ENCODE results near the gene PKP1.

The PKP1 gene

DNA sequence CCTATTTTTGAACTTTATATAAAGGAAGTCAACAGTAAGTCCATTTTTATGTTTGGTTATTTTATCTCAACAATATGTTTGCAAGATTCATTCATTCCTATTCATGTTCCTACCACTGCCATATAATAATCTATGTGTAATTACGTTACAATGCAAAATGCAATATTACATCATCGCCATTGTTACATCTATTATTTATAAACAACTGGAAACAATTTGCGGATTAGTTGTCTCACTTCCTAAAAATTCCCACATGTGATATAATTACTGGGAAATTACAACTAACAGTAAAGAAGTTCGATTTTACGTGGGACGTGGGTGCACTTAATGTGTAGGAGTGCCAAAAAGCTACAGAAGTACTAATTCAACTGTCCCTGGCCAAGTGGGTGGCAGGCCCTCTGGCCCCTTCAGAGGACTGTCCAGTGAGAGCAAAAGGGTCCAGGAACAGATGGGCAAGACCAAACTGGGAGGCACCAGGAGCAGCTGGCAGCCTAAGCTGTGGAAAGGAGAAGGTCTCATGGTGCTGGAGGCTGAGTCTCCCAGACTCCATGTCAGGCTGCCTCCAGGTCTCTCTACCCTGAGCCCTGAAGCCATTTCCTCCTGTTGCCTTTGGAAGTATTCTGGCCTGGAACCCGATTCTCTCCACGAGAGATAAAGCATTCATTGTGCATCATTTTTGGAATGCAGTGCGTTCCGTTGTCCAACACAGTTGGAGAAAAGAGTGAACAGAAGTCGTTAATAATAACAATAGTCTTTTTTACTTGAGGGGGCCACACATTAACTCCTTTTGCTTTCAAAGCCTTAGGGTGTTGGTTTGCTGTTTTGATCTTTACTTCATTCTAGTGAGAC is 51.2 kb downstream of the PKP1 start:
- H3K4me1 ChIP-seq: peaks cover 14% of the 10 kb centered on the region
- no peak overlapping the region for H3K27ac ChIP-seq
- H4K20me1 ChIP-seq: no peaks in the 10 kb centered on the region
- H3K36me3 ChIP-seq: no peaks in the 10 kb centered on the region
- no peaks in the 10 kb centered on the region for H3K9me3 ChIP-seq
- no peak for TF ChIP-seq Cebpa-rat (IDR thresholded peaks at IDR 0.05)
- no peak overlapping the region for H3K9ac ChIP-seq
- no peak overlapping the region for H3K4me2 ChIP-seq
- no peaks in the 10 kb centered on the region for H3K27me3 ChIP-seq
- H3K4me3 ChIP-seq: no peak overlapping the region

DNA sequence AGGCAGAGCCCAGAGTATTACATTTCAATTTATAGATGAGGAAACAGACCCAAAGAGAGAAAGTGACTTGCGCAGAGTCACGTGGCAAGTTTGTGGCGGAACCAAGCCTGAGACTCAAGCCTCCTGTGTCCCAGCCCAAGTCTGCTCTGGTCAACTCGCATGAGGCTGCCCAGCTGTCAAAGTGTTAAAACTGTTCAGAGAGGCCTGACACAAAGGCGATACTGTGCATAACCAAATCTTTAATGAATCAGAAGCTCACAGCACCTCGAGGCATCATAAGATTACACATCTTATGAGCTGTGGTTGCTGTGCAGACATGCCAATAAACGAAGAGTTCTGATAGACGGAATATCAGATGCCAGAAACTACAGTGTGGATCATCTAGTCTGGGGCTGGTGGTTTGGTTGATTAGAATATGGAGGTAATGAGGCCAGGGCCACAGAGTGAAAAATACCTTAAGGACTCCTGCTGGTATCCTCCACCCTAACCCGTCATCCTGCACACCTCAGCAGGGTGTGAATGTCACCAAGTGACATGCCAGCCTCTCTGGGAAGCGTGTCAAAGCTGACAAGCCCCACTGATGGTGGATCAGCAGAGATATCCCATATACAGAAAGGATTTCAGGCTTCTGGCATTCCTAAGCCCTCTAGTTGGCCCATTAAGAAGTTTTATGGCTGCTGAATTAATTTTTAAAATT is 52.0 kb downstream of the PKP1 start:
- no peak overlapping the region for H3K9ac ChIP-seq
- H3K4me2 ChIP-seq: no peak overlapping the region
- no peaks in the 10 kb centered on the region for H3K27me3 ChIP-seq
- no peak for TF ChIP-seq Cebpa-rat (IDR thresholded peaks at IDR 0.05)
- H3K27ac ChIP-seq: no peak overlapping the region
- no peaks in the 10 kb centered on the region for H4K20me1 ChIP-seq
- H3K4me1 ChIP-seq: peaks cover 13% of the 10 kb centered on the region
- no peaks in the 10 kb centered on the region for H3K36me3 ChIP-seq
- no peak overlapping the region for H3K4me3 ChIP-seq
- H3K9me3 ChIP-seq: no peaks in the 10 kb centered on the region

DNA sequence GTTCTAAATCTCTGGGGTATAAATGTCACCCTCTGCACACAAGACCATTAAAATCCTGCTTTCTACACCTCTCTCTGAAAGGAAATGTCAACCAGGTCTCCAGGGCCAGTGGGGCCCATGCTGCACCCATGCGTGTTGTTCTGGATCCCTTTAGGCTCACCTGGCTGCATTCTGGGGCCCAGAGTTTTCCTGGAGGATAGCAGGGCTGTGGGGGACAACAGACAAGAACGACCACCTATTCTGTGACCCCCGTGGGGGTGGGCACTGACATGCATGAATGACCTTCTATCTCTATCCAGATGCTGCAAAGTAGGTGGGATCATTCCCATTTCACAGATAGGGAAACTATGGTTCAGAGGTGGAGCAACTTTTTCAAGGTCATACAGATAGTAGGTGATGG is 52.6 kb downstream of the PKP1 start:
- no peaks in the 10 kb centered on the region for H3K27me3 ChIP-seq
- H4K20me1 ChIP-seq: no peaks in the 10 kb centered on the region
- no peaks in the 10 kb centered on the region for H3K9me3 ChIP-seq
- H3K4me1 ChIP-seq: peaks cover 8% of the 10 kb centered on the region
- no peak overlapping the region for H3K9ac ChIP-seq
- H3K36me3 ChIP-seq: no peaks in the 10 kb centered on the region
- H3K27ac ChIP-seq: no peak overlapping the region
- no peak overlapping the region for H3K4me2 ChIP-seq
- TF ChIP-seq Cebpa-rat (IDR thresholded peaks at IDR 0.05): no peak
- no peak overlapping the region for H3K4me3 ChIP-seq

DNA sequence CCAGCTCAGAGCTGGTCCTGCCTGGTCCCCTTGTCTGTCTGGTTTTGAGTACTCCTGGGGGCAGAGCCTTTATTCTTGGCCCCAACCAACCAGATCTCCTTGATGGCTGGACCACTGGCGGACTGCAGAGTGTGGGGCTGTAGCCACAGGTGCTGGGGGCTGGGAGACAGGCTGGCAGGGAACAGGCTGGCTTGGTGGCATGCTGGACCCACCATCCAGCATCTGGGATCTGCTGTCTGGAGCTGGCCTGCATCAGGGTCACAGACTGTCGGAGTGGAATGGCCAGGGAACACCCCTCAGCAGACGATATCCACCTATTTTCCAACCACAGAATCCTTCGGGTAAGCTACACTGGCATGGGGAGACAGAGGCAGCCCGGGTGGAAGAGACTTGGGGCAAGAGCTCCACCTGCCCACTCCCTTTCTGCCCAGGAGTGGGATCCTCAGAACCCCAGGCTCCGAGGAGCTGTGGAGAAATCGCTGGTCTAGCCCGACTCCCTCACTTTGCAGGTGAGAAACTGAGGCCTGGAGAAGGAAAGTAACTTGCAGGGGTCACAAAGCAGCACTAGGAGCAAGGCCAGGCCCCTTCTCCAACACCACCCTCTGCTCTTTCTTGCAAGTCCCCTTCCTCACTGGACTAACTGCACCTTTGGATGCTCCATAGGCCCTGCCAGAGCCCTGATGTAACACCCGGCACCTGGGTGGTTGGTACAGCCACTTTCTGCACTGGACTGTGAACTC is 53.6 kb downstream of the PKP1 start:
- TF ChIP-seq Cebpa-rat (IDR thresholded peaks at IDR 0.05): no peak
- Histone ChIP-seq H3K4me2 (no peak overlapping the region), H3K27ac (no peak overlapping the region), H3K36me3 (no peaks in the 10 kb centered on the region), H3K9ac (no peak overlapping the region), H3K9me3 (no peaks in the 10 kb centered on the region), H3K4me3 (no peak overlapping the region), H3K27me3 (no peaks in the 10 kb centered on the region), H4K20me1 (no peaks in the 10 kb centered on the region), H3K4me1 (no peaks in the 10 kb centered on the region; the same call in 1 of the 2 replicates)

DNA sequence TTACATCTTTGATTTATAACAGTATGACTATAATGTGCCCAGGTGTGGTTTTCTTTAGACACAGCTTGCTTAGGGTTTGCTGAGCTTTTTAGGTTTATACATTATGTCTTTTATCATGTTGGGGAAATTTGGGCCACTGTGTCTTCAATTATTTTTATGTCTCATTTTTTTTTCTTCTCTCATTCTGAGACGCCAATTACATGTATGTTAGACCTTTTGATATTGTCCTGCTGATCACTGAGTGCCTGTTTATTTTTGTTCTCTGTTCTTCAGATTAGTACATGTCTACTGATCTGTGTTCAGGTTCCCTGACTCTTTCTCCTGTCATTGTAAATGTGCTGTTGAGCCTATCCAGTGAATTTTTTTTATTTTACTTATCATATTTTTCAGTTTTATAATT is 58.1 kb downstream of the PKP1 start:
- Histone ChIP-seq H4K20me1 (no peaks in the 10 kb centered on the region), H3K27me3 (no peaks in the 10 kb centered on the region)
- no peak for TF ChIP-seq Cebpa-rat (IDR thresholded peaks at IDR 0.05)

DNA sequence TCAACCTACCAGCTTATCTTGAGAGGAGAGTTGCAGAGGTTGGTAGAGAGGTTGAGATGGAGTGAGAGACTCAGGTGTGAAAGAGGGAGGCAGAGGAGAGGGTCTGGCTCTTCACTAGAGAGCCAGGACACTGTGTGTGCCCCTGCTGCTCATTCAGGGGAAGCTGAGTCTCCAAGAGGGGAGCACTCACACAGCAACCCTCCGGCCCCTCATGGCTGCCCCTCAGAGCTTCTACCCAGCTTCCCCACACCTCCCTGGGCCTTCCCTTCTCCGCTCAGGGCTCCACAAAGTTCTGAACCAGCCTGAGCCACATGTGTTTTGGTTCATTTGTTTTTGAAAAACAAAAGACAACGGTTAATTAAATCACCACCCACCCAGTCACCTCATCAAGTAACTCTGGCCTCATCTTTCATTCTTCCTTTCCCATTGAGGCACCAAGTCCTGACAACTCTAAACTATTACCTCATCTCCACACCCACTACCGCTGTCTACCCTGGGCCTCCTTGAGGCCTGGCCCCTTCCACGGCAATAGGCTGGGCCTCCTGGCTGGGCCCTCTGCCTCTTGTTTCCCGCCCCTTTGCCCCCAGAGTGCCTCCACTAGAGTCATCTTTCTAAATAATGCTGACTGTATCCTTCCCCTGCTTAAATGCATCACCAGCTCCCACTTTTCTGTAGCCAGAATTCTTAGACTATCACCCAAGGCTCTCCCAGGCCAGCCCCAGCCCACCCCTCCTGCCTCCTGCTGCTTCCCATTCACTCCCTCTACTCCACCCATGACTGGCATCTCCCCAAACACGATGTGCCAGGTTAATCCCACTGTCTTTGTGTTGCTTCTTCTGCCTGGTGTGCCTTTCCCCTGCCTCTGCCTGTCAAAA is 61.1 kb downstream of the PKP1 start:
- no peaks in the 10 kb centered on the region for H4K20me1 ChIP-seq
- H3K4me1 ChIP-seq: no peaks in the 10 kb centered on the region
- no peak overlapping the region for H3K4me3 ChIP-seq
- no peak for TF ChIP-seq Cebpa-rat (IDR thresholded peaks at IDR 0.05)
- no peaks in the 10 kb centered on the region for H3K36me3 ChIP-seq
- no peak overlapping the region for H3K9ac ChIP-seq
- H3K27me3 ChIP-seq: no peaks in the 10 kb centered on the region
- H3K4me2 ChIP-seq: no peak overlapping the region
- no peak overlapping the region for H3K27ac ChIP-seq
- no peaks in the 10 kb centered on the region for H3K9me3 ChIP-seq

More for the DNA sequence above, 58.1 kb downstream of the PKP1 start:
- Histone ChIP-seq H3K36me3 (no peaks in the 10 kb centered on the region), H3K4me2 (no peak overlapping the region), H3K9ac (no peak overlapping the region), H3K4me3 (no peak overlapping the region), H3K27ac (no peak overlapping the region), H3K4me1 (no peaks in the 10 kb centered on the region), H3K9me3 (no peaks in the 10 kb centered on the region)

DNA sequence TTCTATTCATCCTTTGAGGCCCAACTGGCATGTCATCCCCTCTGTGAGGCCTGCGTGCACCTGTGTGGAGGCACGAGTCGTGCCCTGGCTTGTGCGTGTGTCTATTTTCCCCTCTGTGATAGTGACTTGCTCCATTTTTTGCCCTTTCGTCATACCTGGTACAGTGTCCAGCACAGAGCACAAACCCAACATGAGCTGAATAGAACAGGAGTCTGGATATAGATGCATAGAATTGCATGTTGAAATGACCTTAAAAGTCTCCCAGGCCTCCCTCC is 61.7 kb downstream of the PKP1 start:
- H3K9me3 ChIP-seq: no peaks in the 10 kb centered on the region
- no peak for TF ChIP-seq Cebpa-rat (IDR thresholded peaks at IDR 0.05)
- no peaks in the 10 kb centered on the region for H3K4me1 ChIP-seq

DNA sequence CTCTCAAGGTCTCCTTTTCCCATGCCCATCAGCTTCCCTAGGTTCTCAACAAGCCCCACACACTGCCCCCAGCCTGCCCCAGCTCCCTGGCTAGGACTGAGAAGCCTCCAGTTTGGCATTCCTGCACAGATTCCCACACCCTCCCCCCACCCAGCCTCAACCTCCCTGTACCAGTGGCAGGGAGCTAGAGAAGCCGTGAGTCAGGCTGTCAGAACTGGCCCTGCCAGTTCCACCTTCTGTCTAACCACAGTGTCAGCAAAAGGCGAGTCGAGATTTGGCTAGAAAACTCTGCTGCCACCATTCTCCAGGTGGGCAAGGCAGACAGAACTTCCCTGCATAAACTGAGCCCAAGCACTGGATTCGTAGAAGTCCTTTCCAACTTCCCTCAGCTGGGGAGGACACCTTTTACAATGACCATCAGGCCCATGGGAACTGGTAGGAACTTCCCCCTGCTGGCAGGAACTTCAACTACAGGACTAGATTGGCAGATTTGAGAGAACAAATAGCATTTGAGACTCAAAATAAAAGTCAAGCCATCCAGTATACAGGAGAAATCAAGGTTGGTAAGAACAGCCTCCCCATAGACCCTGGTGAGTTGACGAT is 63.1 kb downstream of the PKP1 start:
- no peak overlapping the region for H3K4me3 ChIP-seq
- no peaks in the 10 kb centered on the region for H3K9me3 ChIP-seq
- H3K9ac ChIP-seq: no peak overlapping the region
- H3K36me3 ChIP-seq: no peaks in the 10 kb centered on the region
- H4K20me1 ChIP-seq: no peaks in the 10 kb centered on the region
- no peaks in the 10 kb centered on the region for H3K27me3 ChIP-seq
- H3K27ac ChIP-seq: no peak overlapping the region
- no peak for TF ChIP-seq Cebpa-rat (IDR thresholded peaks at IDR 0.05)
- H3K4me1 ChIP-seq: no peaks in the 10 kb centered on the region
- no peak overlapping the region for H3K4me2 ChIP-seq

More for the DNA sequence above, 61.7 kb downstream of the PKP1 start:
- H3K9ac ChIP-seq: no peak overlapping the region
- no peak overlapping the region for H3K27ac ChIP-seq
- no peak overlapping the region for H3K4me3 ChIP-seq
- no peaks in the 10 kb centered on the region for H3K36me3 ChIP-seq
- H3K27me3 ChIP-seq: no peaks in the 10 kb centered on the region
- no peak overlapping the region for H3K4me2 ChIP-seq
- no peaks in the 10 kb centered on the region for H4K20me1 ChIP-seq

DNA sequence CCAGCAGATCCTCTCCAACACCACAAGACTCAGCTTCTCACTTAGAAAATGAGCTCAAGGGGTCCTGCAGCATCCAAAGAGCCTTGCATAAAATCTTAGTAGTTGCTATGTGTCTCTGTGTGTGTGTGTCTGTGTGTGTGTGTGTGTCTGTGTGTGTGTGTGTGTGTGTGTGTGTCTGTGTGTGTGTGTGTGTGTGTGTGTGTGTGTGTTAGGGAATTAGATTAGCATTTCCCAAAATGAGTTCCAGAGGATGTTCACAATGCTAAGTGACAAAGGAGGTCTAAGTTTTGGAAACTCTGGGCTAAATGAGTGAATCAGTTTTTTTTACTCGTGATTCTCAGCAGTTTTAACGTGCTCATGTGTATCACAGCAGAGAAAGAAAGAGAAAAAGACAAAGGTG is 63.7 kb downstream of the PKP1 start:
- no peaks in the 10 kb centered on the region for H3K27me3 ChIP-seq
- H4K20me1 ChIP-seq: no peaks in the 10 kb centered on the region
- H3K4me1 ChIP-seq: no peaks in the 10 kb centered on the region
- no peaks in the 10 kb centered on the region for H3K36me3 ChIP-seq
- H3K4me2 ChIP-seq: no peak overlapping the region
- TF ChIP-seq Cebpa-rat (IDR thresholded peaks at IDR 0.05): no peak
- no peak overlapping the region for H3K4me3 ChIP-seq
- H3K9ac ChIP-seq: no peak overlapping the region
- no peak overlapping the region for H3K27ac ChIP-seq
- no peaks in the 10 kb centered on the region for H3K9me3 ChIP-seq

Data from BLaER1 (cell line).